Measurements from ENCODE around the gene NMRK2. TPM values are rescaled to one million over a fixed set of nuclear protein-coding genes. Genes with fewer than 3 reads are reported as not detected.
A peak's percentile ranks its signal among the peaks of the same experiment; 100 is the strongest.
"Not testable (repeated sequence)": the region's sequence is repeated elsewhere in the genome, so short reads cannot be mapped to it uniquely, and the experiment has no call there.

NMRK2 gene
- total RNA-seq, 2 experiments from 2014 or later, result not detected

DNA sequence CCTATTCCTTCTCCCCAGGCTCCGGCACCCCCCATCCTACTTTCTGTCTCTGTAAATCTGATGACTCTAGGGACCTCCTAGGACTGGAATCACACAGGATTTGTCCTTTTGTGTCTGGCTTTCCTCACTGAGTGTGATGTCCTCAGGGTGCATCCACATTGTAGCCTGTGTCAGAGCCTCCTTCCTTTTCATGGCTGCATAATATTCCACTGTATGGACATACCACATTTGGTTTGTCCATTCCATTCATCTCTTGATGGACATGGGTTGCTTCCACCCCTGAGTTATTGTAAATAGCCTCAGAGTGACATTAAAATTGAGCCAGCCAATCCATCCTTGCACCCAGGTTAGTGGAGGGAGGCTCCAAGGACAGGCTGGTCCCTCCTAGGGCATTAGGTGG lies 22.8 kb upstream of the NMRK2 start:
- POLR2A ChIA-PET, result no interaction called here
- no peaks in the 10 kb centered on the region for H3K4me1 Mint-ChIP-seq
- H3K27ac Mint-ChIP-seq, result no peak overlapping the region
- H3K4me3 Mint-ChIP-seq, result no peak overlapping the region
- no peak for ATAC-seq (ENCODE audit: low read depth)
- no peaks in the 10 kb centered on the region for H3K36me3 Mint-ChIP-seq
- DNase-seq, result no peak
- H3K27me3 Mint-ChIP-seq, result no peaks in the 10 kb centered on the region
- peaks cover 1% of the 10 kb centered on the region for H3K9me3 Mint-ChIP-seq

DNA sequence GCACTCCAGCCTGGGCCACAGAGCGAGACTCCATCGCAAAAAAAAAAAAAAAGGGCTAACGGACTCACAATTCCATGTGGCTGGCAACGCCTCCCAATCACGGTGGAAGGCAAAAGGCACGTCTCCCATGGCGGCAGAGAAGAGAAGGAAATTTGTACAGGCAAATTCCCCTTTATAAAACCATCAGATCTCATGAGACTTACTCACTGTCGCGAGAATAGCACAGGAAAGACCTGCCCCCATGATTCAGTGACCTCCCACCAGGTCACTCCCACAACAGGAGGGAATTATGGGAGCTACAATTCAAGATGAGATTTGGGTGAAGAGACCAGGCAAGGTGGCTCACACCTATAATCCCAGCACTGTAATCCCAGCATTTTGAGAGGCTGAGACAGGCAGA lies 18.7 kb upstream of the NMRK2 start:
- ATAC-seq (ENCODE audit: low read depth) (no peak), DNase-seq (no peak)
- POLR2A ChIA-PET, result no interaction called here
- Mint-ChIP-seq H3K36me3 (no peaks in the 10 kb centered on the region), H3K9me3 (peaks cover 4% of the 10 kb centered on the region), H3K27me3 (peaks cover 4% of the 10 kb centered on the region), H3K4me3 (no peak overlapping the region), H3K27ac (no peak overlapping the region), H3K4me1 (no peaks in the 10 kb centered on the region)

DNA sequence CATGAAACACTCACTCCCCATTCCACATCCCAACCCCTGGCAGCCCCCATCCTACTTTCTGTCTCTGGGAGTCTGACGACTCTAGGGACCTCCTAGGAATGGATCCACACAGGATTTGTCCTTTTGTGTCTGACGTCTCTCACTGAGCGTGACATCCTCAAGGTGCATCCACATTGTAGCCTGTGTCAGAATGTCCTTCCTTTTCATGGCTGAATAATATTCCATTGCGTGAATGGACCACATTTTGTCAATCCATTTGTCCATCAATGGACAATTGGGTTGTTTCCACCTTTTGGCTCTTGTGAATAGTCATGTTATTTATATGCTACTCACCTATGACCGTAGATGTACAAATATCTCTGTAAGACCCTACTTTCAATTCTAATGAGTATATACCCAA lies 16.8 kb upstream of the NMRK2 start:
- no peaks in the 10 kb centered on the region for H3K36me3 Mint-ChIP-seq

DNA sequence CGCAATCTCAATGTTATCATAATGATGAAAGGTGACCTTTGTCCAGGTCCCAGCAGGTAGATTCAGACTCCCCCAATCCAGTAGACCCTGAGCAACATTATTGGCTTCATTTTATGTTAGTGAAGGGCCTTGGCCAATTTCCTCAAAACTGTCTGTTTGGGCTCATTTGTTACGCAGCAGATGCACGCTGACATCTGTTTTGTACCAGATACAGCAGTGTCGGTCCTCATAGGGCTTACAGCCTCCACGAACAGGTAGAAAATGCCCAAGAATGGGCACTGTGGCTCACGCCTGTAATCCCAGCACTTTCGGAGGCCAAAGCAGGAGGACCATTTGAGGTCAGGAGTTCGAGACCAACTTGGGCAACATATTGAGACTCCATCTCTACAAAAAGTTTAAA lies 13.1 kb upstream of the NMRK2 start:
- H3K9me3 Mint-ChIP-seq, result peaks cover 13% of the 10 kb centered on the region
- peaks cover 3% of the 10 kb centered on the region for H3K36me3 Mint-ChIP-seq
- H3K27me3 Mint-ChIP-seq, result peaks cover 4% of the 10 kb centered on the region
- DNase-seq (no peak), ATAC-seq (ENCODE audit: low read depth) (no peak)
- H3K4me3 Mint-ChIP-seq, result no peak overlapping the region
- H3K27ac Mint-ChIP-seq, result no peak overlapping the region
- H3K4me1 Mint-ChIP-seq, result no peaks in the 10 kb centered on the region
- POLR2A ChIA-PET, result no interaction called here

More for the DNA sequence above, 16.8 kb upstream of the NMRK2 start:
- ATAC-seq (ENCODE audit: low read depth) (no peak), DNase-seq (no peak)
- POLR2A ChIA-PET, result no interaction called here
- peaks cover 4% of the 10 kb centered on the region for H3K27me3 Mint-ChIP-seq
- no peak overlapping the region for H3K4me3 Mint-ChIP-seq
- peaks cover 4% of the 10 kb centered on the region for H3K9me3 Mint-ChIP-seq
- H3K4me1 Mint-ChIP-seq, result no peaks in the 10 kb centered on the region
- H3K27ac Mint-ChIP-seq, result no peak overlapping the region

DNA sequence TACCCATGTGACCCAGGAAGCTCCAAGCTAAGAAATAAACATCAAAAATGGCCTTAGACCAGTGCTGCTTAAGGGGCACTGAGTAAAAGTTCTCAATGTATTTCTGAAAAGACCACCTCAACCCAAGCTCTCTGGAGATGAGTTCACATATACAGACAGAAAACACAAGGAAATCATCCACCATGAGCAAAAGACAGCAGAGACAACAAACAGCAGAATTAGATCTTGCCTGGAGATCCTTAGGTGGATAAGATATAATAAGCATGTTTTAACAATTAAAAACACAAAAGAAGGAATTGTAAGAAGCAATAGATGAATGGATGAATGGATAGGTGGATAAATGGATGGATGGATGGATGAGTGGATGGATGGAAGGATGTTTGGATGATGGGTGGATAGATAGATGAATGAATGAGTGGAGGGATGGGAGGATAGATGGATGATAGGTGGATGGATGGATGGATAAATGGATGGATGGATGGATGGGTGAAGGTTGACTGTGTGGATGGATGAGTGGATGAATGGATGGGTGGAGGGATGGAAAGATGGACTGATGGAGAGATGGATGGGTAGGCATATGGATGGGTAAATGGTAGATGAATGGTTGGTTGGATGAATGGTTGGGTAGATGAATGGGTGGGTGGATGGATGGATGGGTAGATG lies 9.6 kb upstream of the NMRK2 start:
- H3K4me1 Mint-ChIP-seq, result no peaks in the 10 kb centered on the region
- H3K27ac Mint-ChIP-seq, result no peak overlapping the region
- H3K9me3 Mint-ChIP-seq, result peaks cover 9% of the 10 kb centered on the region
- no peak for ATAC-seq (ENCODE audit: low read depth)
- POLR2A ChIA-PET, result no interaction called here
- no peaks in the 10 kb centered on the region for H3K27me3 Mint-ChIP-seq
- H3K36me3 Mint-ChIP-seq, result peaks cover 3% of the 10 kb centered on the region
- no peak overlapping the region for H3K4me3 Mint-ChIP-seq
- DNase-seq, result no peak

DNA sequence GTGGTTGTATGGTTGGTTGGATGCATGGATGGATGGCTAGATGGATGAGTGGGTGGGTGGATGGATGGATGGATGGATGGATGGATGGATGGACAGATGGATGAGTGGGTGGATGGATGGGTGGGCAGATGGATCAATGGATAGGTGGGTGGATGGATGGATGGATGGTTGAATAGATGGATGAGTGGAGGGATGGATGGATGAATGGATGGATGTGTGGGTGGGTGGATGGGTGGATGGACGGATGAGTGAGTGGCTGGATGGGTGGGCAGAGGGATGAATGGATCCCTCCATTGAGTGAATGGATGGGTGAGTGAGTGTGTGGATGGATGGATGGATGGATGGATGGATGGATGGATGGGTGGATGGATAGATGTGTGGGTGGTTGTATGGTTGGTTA lies 9.0 kb upstream of the NMRK2 start:
- Mint-ChIP-seq H3K27me3 (no peaks in the 10 kb centered on the region), H3K4me3 (no peak overlapping the region), H3K36me3 (peaks cover 3% of the 10 kb centered on the region), H3K9me3 (peaks cover 9% of the 10 kb centered on the region), H3K4me1 (no peaks in the 10 kb centered on the region), H3K27ac (no peak overlapping the region)
- POLR2A ChIA-PET, result no interaction called here
- DNase-seq (no peak), ATAC-seq (ENCODE audit: low read depth) (no peak)

DNA sequence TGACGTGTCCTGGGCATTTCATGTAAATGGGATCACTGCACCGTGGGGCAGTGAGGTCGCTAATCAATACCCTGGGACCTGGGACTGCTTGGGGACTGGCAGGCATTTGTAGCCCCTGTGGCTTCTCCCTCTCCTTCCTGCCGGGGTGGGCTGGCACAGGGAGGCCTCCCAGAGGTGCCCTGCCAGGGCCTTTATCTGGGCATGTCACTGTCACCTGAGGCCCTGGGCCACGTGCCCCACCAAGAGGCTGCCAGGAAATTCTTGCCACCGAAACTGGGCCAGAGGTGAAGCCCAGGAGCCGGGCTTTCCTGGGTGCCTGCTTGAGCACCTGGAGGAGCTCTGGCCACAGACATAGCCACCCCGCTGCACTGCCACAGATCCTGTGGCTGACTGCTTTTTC lies 1.8 kb upstream of the NMRK2 start:
- no peaks in the 10 kb centered on the region for H3K36me3 Mint-ChIP-seq
- H3K4me1 Mint-ChIP-seq, result no peaks in the 10 kb centered on the region
- no peak overlapping the region for H3K4me3 Mint-ChIP-seq
- POLR2A ChIA-PET, result no interaction called here
- no peaks in the 10 kb centered on the region for H3K9me3 Mint-ChIP-seq
- no peak for ATAC-seq (ENCODE audit: low read depth)
- no peak for DNase-seq
- peaks cover 30% of the 10 kb centered on the region for H3K27me3 Mint-ChIP-seq
- no peak overlapping the region for H3K27ac Mint-ChIP-seq

DNA sequence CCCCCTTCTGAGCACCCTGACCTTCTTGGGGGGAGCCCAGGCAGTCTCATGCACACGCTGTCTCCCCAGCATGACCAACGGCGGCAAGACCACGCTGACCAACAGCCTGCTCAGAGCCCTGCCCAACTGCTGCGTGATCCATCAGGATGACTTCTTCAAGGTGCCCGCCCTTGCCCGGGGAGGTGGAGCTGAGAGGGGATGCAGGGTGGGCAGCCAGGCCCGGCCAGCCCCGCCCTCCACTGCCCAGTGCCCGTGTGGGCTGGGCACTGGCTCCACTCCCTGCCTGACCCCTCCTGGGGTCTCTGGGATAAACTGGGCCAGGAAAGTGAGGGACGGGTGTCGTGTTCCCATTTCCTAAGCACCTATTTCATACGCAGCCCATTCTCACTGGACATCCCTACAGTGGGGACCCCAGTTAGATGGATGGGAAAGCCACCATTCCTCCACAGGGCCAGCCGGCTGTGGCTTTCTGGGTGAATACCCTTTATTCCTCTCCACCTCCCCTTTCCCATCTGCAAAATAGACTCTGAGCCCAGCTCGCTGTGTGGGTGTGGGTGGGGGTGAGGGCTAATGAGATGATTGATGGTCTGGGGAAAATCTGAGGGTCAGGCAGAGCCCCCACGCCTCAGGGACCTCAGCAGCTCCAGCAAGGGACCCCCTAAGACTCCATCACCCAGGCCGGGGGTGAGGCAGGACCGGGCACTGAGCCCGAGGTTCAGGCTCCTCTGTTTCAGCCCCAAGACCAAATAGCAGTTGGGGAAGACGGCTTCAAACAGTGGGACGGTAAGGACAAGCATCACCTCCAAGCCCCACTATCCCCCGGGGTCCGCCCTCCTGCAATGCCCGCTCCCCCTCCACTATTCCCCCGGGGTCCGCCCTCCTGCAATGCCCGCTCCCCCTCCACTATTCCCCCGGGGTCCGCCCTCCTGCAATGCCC lies 3.9 kb downstream of the NMRK2 start:
- POLR2A ChIA-PET, result no interaction called here
- Mint-ChIP-seq H3K36me3 (no peaks in the 10 kb centered on the region), H3K4me3 (no peak overlapping the region), H3K27ac (no peak overlapping the region), H3K27me3 (peaks cover 26% of the 10 kb centered on the region), H3K9me3 (no peaks in the 10 kb centered on the region), H3K4me1 (no peaks in the 10 kb centered on the region)
- DNase-seq (no peak), ATAC-seq (ENCODE audit: low read depth) (no peak)

DNA sequence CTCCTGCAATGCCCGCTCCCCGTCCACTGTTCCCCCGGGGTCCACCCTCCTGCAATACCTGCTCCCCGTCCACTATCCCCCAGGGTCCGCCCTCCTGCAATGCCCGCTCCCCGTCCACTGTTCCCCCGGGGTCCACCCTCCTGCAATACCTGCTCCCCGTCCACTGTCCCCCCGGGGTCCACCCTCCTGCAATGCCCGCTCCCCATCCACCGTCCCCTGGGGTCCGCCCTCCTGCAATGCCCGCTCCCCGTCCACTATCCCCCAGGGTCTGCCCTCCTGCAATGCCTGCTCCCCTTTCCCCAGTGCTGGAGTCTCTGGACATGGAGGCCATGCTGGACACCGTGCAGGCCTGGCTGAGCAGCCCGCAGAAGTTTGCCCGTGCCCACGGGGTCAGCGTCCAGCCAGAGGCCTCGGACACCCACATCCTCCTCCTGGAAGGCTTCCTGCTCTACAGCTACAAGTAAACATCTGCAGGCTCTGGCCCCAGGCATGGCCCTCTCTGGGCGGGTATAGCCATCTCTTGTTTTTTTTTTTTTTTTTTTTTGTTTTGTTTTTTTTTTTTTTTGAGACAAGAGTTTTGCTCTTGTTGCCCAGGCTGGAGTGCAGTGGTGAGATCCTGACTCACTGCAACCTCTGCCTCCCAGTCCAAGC lies 5.6 kb downstream of the NMRK2 start:
- H3K4me1 Mint-ChIP-seq; DNase-seq; H3K36me3 Mint-ChIP-seq; H3K4me3 Mint-ChIP-seq; H3K27ac Mint-ChIP-seq; ATAC-seq (ENCODE audit: low read depth); H3K9me3 Mint-ChIP-seq; POLR2A ChIA-PET: not testable (repeated sequence)
- H3K27me3 Mint-ChIP-seq, result peaks cover 15% of the 10 kb centered on the region

DNA sequence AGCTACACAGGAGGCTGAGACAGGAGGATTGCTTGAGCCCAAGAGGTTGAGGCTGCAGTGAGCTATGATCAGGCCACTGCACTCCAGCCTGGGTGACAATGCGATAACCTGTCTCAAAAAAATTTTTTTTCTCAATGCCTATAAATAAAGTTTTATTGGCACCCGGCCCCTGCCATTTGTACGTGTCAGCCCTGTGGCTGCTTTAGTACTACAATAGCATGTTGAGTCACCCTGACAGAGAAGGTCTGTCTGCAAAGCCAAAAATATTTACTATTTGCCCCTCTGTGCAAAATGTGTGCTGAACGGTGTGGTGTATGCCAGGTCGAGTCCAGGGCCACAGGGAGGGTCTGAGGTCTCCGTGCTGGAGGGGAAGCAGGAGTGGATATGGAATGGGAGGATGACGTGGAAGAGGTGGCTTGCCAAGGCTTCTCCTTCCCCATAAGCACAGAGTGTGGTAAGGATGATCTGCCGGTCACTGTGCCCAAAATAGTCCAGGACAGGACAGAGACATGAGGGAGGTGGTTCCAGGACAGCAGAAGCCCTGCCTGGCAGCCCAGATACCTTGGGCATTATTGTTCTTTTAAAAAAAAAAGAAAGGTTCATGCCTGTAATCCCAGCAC lies 10.0 kb downstream of the NMRK2 start:
- H3K4me3 Mint-ChIP-seq, result no peak overlapping the region
- no peaks in the 10 kb centered on the region for H3K36me3 Mint-ChIP-seq
- peaks cover 8% of the 10 kb centered on the region for H3K4me1 Mint-ChIP-seq
- ATAC-seq (ENCODE audit: low read depth) (no peak), DNase-seq (no peak)
- peaks cover 2% of the 10 kb centered on the region for H3K27me3 Mint-ChIP-seq
- no peaks in the 10 kb centered on the region for H3K9me3 Mint-ChIP-seq
- H3K27ac Mint-ChIP-seq, result peak overlapping the region; percentile 62
- POLR2A ChIA-PET, result no interaction called here

DNA sequence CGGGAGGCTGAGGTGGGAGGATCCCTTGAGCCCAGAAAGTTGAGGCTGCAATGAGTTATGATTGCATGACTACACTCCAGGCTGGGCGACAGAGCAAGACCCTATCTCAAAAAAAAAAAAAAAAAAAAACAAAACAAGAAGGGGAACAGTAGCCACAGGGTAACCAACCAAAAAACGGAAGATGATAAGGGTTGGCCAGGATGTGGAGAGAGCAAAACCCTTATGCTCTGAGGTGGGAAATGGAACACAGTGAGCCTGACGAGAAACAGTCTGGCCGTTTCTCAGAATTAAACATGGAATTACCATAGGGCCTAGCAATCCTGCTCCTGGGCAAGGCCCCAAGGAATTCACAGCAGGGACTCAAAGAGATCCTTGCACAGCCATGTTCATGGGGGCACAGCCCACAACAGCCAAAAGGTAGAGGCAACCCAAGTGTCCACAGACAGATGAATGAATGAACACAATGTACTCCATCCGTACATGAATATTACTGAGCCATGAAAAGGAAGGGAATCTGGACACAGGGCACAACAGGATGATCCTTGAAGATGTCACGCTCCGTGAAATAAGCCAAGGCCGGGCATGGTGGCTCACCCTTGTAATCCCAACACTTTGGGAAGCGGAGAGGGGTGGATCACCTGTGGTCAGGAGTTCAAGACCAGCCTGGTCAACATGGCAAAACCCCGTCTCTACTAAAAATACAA lies 11.3 kb downstream of the NMRK2 start:
- ATAC-seq (ENCODE audit: low read depth), result peak; percentile 68
- POLR2A ChIA-PET, result interaction anchor here (0.6 kb wide), 1 partner anchor 146 kb away, joined by 4 read pairs; no protein-coding TSS in a partner anchor
- H3K4me1 Mint-ChIP-seq, result peaks cover 8% of the 10 kb centered on the region

DNA sequence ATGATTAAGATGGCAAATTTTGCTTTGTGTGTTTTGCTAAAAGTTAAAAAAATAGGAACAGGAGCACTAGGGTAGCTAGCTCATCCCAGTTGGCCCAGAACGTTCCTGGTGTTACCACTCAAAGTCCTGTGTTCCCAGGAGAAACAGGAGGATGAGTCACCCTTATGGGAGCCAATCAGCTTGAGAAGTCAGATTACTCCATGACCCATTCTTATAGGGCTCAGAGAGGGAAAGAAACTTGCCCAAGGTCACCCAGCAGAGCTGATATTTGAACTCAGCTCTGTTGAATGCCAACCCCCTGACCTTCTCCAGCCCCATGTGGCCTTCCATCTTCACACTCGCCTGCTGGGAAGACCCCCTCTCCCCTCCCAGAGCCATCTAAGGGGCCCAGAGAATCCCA lies 13.0 kb downstream of the NMRK2 start:
- H3K36me3 Mint-ChIP-seq, result no peaks in the 10 kb centered on the region
- POLR2A ChIA-PET, result no interaction called here
- no peak overlapping the region for H3K27ac Mint-ChIP-seq
- H3K4me3 Mint-ChIP-seq, result no peak overlapping the region
- no peaks in the 10 kb centered on the region for H3K9me3 Mint-ChIP-seq
- H3K4me1 Mint-ChIP-seq, result peaks cover 8% of the 10 kb centered on the region
- ATAC-seq (ENCODE audit: low read depth), result no peak
- peaks cover 2% of the 10 kb centered on the region for H3K27me3 Mint-ChIP-seq
- DNase-seq, result no peak

More for the DNA sequence above, 11.3 kb downstream of the NMRK2 start:
- Mint-ChIP-seq H3K27ac (peak overlapping the region; percentile 66), H3K9me3 (no peaks in the 10 kb centered on the region), H3K36me3 (no peaks in the 10 kb centered on the region), H3K4me3 (peak overlapping the region; percentile 66), H3K27me3 (peaks cover 2% of the 10 kb centered on the region)
- no peak for DNase-seq
